ENCODE results near the gene CD52. TPM values are rescaled to one million over a fixed set of nuclear protein-coding genes. Genes with fewer than 3 reads are reported as not detected.

The CD52 gene
- total and polyA plus RNA-seq, 2 of the 13 experiments (the other 11 are each of a cell fraction or from before 2014, with no cell fraction given): 0.32 TPM; not detected in 1

DNA sequence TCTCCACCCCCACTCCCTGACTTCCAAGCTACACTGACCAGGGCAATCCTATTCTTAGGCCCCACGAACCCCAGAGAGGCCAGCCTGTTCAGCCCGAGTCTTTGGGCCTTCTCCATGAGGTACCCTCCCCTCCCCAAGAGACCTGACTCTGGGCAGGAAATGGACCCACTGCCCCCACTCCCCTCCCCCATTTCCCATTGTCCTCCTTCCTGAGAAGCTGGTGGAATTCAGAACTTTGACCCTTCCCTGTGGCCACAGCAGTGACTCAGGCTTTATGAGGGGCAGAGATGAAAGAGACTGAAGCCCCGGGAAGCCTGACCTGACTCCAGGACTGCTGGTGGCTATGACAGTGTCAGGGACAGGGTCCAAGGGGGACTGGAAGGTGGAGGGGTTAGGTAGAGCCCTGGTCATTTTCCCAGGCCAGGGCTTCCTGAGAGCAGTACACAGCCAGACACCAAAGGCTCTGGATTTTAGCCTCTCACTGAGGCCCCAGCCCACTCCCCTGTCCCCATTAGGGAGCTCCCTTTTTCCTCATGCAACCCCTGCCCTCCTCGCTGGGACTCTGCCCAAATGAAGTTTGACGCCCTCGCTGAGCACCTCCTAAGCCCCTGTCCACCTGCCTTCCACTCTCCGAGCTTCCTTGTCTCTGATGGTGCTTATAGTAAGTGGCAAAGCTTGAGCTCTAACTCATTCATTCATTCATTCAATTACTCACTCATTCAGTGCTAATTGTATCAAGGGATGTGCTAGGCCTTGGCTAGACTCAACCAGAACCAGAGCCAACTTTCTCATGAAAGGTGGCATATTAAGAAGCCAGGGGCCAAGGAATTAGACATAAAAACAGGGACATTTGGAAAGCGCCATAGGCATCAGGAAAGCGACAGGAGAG is 33.2 kb downstream of the CD52 start (continued):
- TF ChIP-seq PATZ1 (CRISPR knock-in tag; IDR thresholded peaks at IDR 0.05) (peak; percentile 94), SMAD1 (CRISPR knock-in tag; IDR thresholded peaks at IDR 0.05; ENCODE audit: borderline replicate concordance, low read depth) (0 out of 2 replicates have a peak, but pooled peaks have one; percentile 69), NONO (IDR thresholded peaks at IDR 0.05) (no peak), NONO (CRISPR knock-in tag; conservative IDR thresholded peaks at IDR 0.05) (peak; percentile 98), ZNF703 (CRISPR knock-in tag; IDR thresholded peaks at IDR 0.05; ENCODE audit: borderline replicate concordance) (0 out of 2 replicates have a peak, but pooled peaks have one; percentile 61), NCOA1 (CRISPR knock-in tag; IDR thresholded peaks at IDR 0.05) (no peak; the same call in 1 of the 2 replicates), MBNL3 (CRISPR knock-in tag; conservative IDR thresholded peaks at IDR 0.05) (no peak), TFE3 (CRISPR knock-in tag; IDR thresholded peaks at IDR 0.05) (no peak; the same call in 1 of the 2 replicates), ZNF850 (CRISPR knock-in tag; conservative IDR thresholded peaks at IDR 0.05) (no peak)
- TF ChIP-seq, protein P1, sequence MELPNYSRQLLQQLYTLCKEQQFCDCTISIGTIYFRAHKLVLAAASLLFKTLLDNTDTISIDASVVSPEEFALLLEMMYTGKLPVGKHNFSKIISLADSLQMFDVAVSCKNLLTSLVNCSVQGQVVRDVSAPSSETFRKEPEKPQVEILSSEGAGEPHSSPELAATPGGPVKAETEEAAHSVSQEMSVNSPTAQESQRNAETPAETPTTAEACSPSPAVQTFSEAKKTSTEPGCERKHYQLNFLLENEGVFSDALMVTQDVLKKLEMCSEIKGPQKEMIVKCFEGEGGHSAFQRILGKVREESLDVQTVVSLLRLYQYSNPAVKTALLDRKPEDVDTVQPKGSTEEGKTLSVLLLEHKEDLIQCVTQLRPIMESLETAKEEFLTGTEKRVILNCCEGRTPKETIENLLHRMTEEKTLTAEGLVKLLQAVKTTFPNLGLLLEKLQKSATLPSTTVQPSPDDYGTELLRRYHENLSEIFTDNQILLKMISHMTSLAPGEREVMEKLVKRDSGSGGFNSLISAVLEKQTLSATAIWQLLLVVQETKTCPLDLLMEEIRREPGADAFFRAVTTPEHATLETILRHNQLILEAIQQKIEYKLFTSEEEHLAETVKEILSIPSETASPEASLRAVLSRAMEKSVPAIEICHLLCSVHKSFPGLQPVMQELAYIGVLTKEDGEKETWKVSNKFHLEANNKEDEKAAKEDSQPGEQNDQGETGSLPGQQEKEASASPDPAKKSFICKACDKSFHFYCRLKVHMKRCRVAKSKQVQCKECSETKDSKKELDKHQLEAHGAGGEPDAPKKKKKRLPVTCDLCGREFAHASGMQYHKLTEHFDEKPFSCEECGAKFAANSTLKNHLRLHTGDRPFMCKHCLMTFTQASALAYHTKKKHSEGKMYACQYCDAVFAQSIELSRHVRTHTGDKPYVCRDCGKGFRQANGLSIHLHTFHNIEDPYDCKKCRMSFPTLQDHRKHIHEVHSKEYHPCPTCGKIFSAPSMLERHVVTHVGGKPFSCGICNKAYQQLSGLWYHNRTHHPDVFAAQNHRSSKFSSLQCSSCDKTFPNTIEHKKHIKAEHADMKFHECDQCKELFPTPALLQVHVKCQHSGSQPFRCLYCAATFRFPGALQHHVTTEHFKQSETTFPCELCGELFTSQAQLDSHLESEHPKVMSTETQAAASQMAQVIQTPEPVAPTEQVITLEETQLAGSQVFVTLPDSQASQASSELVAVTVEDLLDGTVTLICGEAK (IDR thresholded peaks at IDR 0.05): no peak
- TF ChIP-seq, protein P1 (CRISPR knock-in tag; IDR thresholded peaks at IDR 0.05): peak; percentile 64; the same call in 1 of the 2 replicates

Data from HepG2 (cell line).